ENCODE measurements around the gene AFAP1. TPM values are rescaled to one million over a fixed set of nuclear protein-coding genes. Genes with fewer than 3 reads are reported as not detected.
A peak's percentile ranks its signal among the peaks of the same experiment; 100 is the strongest.

Gene AFAP1
- total RNA-seq, 2 donors from 2014 or later: 9.6 to 35.3 TPM

- DNase-seq: no peak
- peaks cover 9% of the 10 kb centered on the region for H3K4me1 ChIP-seq
- no peak for TF ChIP-seq CTCF (IDR thresholded peaks at IDR 0.05)
- TF ChIP-seq POLR2A (IDR thresholded peaks at IDR 0.05): no peak
- H3K9me3 ChIP-seq: no peaks in the 10 kb centered on the region
- no peak overlapping the region for H3K4me3 ChIP-seq
- no peaks in the 10 kb centered on the region for H3K36me3 ChIP-seq (replicated peaks in 1 of 2; ENCODE audit: insufficient read depth in 1 of 2, low read depth in 2 of 2)
- ATAC-seq: no peak
- 85 to 93% methylated on average over 6 of the region's 6 CpGs for WGBS, 2 donors
- no peak overlapping the region for H3K27ac ChIP-seq
- intact Hi-C loops (cut with DNase I): no loop called here
- H3K27me3 ChIP-seq: no peaks in the 10 kb centered on the region
Measured at GRCh38 chr4:7847206-7847605, 92.5 kb downstream of the AFAP1 start.

DNA sequence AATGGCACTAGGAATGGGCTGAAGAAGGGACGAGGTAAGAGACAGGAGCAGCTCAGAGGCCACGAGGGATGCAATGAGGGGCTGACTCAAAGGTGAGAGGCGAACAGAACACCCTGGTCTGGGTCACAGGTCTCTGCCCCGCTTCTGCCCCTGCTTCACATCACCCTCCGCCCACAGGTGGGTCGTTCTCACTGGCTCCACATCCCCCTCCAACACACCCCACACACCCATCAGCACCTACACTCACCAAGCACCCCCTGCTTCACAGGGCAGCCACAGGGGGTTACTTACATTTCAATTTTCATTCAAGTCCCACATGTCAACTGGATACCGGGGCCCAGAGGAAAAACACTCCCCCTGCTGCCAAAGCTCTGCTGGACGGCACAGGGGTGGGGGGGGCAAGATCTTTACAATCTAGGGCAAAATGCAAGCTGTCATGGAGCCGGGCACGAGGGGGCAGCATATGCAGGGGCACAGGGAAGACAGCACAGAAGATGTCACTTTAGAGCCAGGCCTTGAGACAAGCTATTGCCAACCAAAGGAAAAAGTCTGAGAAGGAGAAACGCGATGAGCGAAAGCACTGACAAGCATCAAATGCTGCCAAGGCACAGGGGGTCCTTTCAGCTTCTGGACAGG is 94.0 kb downstream of the AFAP1 start:
- ATAC-seq: no peak

GRCh38 chr4:7844594-7844991 is 95.1 kb downstream of the AFAP1 start:
- H3K36me3 ChIP-seq (replicated peaks in 1 of 2; ENCODE audit: insufficient read depth in 1 of 2, low read depth in 2 of 2): no peaks in the 10 kb centered on the region
- DNase-seq (no peak), ATAC-seq (no peak)
- 67 to 78% methylated on average over 11 of the region's 11 CpGs for WGBS, 2 donors
- H3K9me3 ChIP-seq: no peaks in the 10 kb centered on the region
- intact Hi-C loops (cut with DNase I): no loop called here
- H3K4me1 ChIP-seq: peaks cover 7% of the 10 kb centered on the region
- no peak overlapping the region for H3K4me3 ChIP-seq
- TF ChIP-seq POLR2A (IDR thresholded peaks at IDR 0.05) (no peak), CTCF (IDR thresholded peaks at IDR 0.05) (no peak)
- H3K27me3 ChIP-seq: no peaks in the 10 kb centered on the region
- no peak overlapping the region for H3K27ac ChIP-seq

More for the DNA sequence above, 94.0 kb downstream of the AFAP1 start:
- DNase-seq: no peak
- Histone ChIP-seq H3K4me1 (peaks cover 7% of the 10 kb centered on the region), H3K36me3 (replicated peaks in 1 of 2; ENCODE audit: insufficient read depth in 1 of 2, low read depth in 2 of 2) (no peaks in the 10 kb centered on the region), H3K4me3 (no peak overlapping the region), H3K27me3 (no peaks in the 10 kb centered on the region), H3K27ac (no peak overlapping the region), H3K9me3 (no peaks in the 10 kb centered on the region)
- intact Hi-C loops (cut with DNase I): no loop called here
- TF ChIP-seq CTCF (IDR thresholded peaks at IDR 0.05): no peak
- TF ChIP-seq POLR2A (IDR thresholded peaks at IDR 0.05): no peak
- WGBS, 2 donors: 80 to 81% methylated on average over 12 to 13 of the region's 13 CpGs

GRCh38 chr4:7843831-7844593 is 95.6 kb downstream of the AFAP1 start:
- no peak for TF ChIP-seq POLR2A (IDR thresholded peaks at IDR 0.05)
- peak; percentile 44 to 64 (median 58) for TF ChIP-seq CTCF (IDR thresholded peaks at IDR 0.05)
- Histone ChIP-seq H3K4me1 (peaks cover 7% of the 10 kb centered on the region), H3K27ac (peak overlapping the region in 1 of 4 donors; percentile 47), H3K36me3 (replicated peaks in 1 of 2; ENCODE audit: insufficient read depth in 1 of 2, low read depth in 2 of 2) (no peaks in the 10 kb centered on the region), H3K4me3 (no peak overlapping the region), H3K9me3 (no peaks in the 10 kb centered on the region), H3K27me3 (no peaks in the 10 kb centered on the region)
- DNase-seq (peak; percentile 72 to 85 (median 80)), ATAC-seq (peak; percentile 79)
- intact Hi-C loops (cut with DNase I): no loop called here
- 54 to 56% methylated on average over 10 to 11 of the region's 11 CpGs for WGBS, 2 donors
